Head of caudate nucleus (tissue), 42 donors: ENCODE measurements around the gene C22orf15.

ENCODE experiments used
- DNase-seq, 42 donors: peaks; one replicate each; pipeline versions ENCODE4 v3.0.0 to v3.0.0-alpha.2; 2020 to 2021; ENCODE audit warnings: mixed read lengths in 7 of 42
- intact Hi-C: fragments of 100-400 bp; cut with DNase I; formaldehyde crosslinking; loops from one replicate; pipeline ENCODE4 v1.15.0; 2022

C22orf15 gene

GRCh38 chr22:23767673-23768548, 5.1 kb downstream of the C22orf15 start, which contains the start of gene CHCHD10:
TSS of gene CHCHD10 (minus strand) at chr22:23767972. CDS start at chr22:23767874, 98 bp downstream.
- DNase-seq: peak; percentile 76 to 96 (median 90)
- intact Hi-C loops: loop anchor here (5.0 kb wide), 1 partner anchor 79 kb away; no protein-coding TSS in a partner anchor

GRCh38 chr22:23769321-23769965, 6.7 kb downstream of the C22orf15 start:
- intact Hi-C loops: loop anchor here (5.0 kb wide), 1 partner anchor 78 kb away; no protein-coding TSS in a partner anchor
- DNase-seq: no peak

- intact Hi-C loops: no loop called here
- DNase-seq: no peak
Observed at GRCh38 chr22:23772315-23772648, 9.5 kb downstream of the C22orf15 start.

- peak in 6 of 42 donors; percentile 13 to 54 (median 34) for DNase-seq
- intact Hi-C loops: no loop called here
Observed at GRCh38 chr22:23772649-23773473, 10.1 kb downstream of the C22orf15 start, which contains the start of gene MMP11. TSS of gene MMP11 (plus strand) at chr22:23772849. CDS start at chr22:23772871, 22 bp downstream.

GRCh38 chr22:23773483-23774113, 10.8 kb downstream of the C22orf15 start:
- intact Hi-C loops: no loop called here
- DNase-seq: no peak

GRCh38 chr22:23774114-23774921, 11.5 kb downstream of the C22orf15 start:
- no peak for DNase-seq
- intact Hi-C loops: no loop called here

- intact Hi-C loops: no loop called here
- DNase-seq: no peak
Observed at GRCh38 chr22:23774922-23775436, 12.2 kb downstream of the C22orf15 start.

- no peak for DNase-seq
- intact Hi-C loops: no loop called here
Observed at GRCh38 chr22:23775779-23776375, 13.1 kb downstream of the C22orf15 start.

GRCh38 chr22:23777776-23778576, 15.2 kb downstream of the C22orf15 start:
- intact Hi-C loops: no loop called here

GRCh38 chr22:23778577-23778900, 15.7 kb downstream of the C22orf15 start:
- no peak for DNase-seq
- intact Hi-C loops: no loop called here

More at GRCh38 chr22:23777776-23778576, 15.2 kb downstream of the C22orf15 start:
- no peak for DNase-seq

GRCh38 chr22:23779083-23779482, 16.3 kb downstream of the C22orf15 start:
- DNase-seq: no peak
- intact Hi-C loops: no loop called here

- DNase-seq: no peak
Observed at GRCh38 chr22:23779731-23780130, 16.9 kb downstream of the C22orf15 start.

GRCh38 chr22:23780146-23780748, 17.5 kb downstream of the C22orf15 start:
- intact Hi-C loops: no loop called here
- no peak for DNase-seq

More at GRCh38 chr22:23779731-23780130, 16.9 kb downstream of the C22orf15 start:
- intact Hi-C loops: no loop called here

GRCh38 chr22:23781065-23781464, 18.3 kb downstream of the C22orf15 start:
- intact Hi-C loops: no loop called here

GRCh38 chr22:23781511-23782183, 18.9 kb downstream of the C22orf15 start:
- DNase-seq: peak in 11 of 42 donors; percentile 29 to 64 (median 44)
- intact Hi-C loops: no loop called here

More at GRCh38 chr22:23781065-23781464, 18.3 kb downstream of the C22orf15 start:
- peak; percentile 77 to 95 (median 89) for DNase-seq

GRCh38 chr22:23782252-23782651, 19.5 kb downstream of the C22orf15 start:
- intact Hi-C loops: no loop called here
- DNase-seq: no peak
